GM10266 (cell line): ENCODE measurements around the gene CDSN.

Experiments used
- DNase-seq: peaks from one replicate; pipeline ENCODE4 v3.0.0; 2012; ENCODE audit errors: extremely low spot score
- CTCF ChIP-seq: IDR thresholded peaks from 2 replicates; pipeline ENCODE4 v1.5.1; 2012; ENCODE audit warnings: mild to moderate bottlenecking, low read depth; ENCODE audit not compliant: control insufficient read depth, insufficient read depth; ENCODE audit errors: missing control alignments

CDSN gene

GRCh38 chr6:31122791-31123706 is 2.8 kb upstream of the CDSN start:
- no peak for DNase-seq
- TF ChIP-seq CTCF = no peak

- no peak for DNase-seq
- TF ChIP-seq CTCF = no peak
Measured at GRCh38 chr6:31121131-31121790, 1.0 kb upstream of the CDSN start.

GRCh38 chr6:31118178-31118577 is 2.1 kb downstream of the CDSN start:
- DNase-seq = no peak

GRCh38 chr6:31116661-31117385 is 3.4 kb downstream of the CDSN start:
- DNase-seq = no peak
- TF ChIP-seq CTCF = no peak

More at GRCh38 chr6:31118178-31118577, 2.1 kb downstream of the CDSN start:
- TF ChIP-seq CTCF = no peak

GRCh38 chr6:31115941-31116560 is 4.2 kb downstream of the CDSN start:
- no peak for DNase-seq
- no peak for TF ChIP-seq CTCF

GRCh38 chr6:31114970-31115849 is 5.0 kb downstream of the CDSN start:
- no peak for TF ChIP-seq CTCF
- no peak for DNase-seq
